KMS-11 (cell line): Measurements from ENCODE around the gene NOS1AP.

Source experiments
- H2AFZ ChIP-seq: fragments of 200-600 bp; sonication (generic); 2 replicates; pipeline ENCODE4 v1.6.1; 2016; ENCODE audit warnings: antibody characterized with exemption, mixed run types, low read depth
- H3K27ac ChIP-seq: fragments of 200-600 bp; sonication (generic); 2 replicates; pipeline ENCODE4 v1.6.1; 2016; ENCODE audit warnings: mild to moderate bottlenecking, mixed run types
- H3K27me3 ChIP-seq: fragments of 200-600 bp; sonication (generic); 2 replicates; pipeline ENCODE4 v1.6.1; 2017; ENCODE audit warnings: mild to moderate bottlenecking, low read depth, mixed run types, moderate library complexity; ENCODE audit not compliant: insufficient read depth
- H3K36me3 ChIP-seq: fragments of 200-600 bp; sonication (generic); 2 replicates; pipeline ENCODE4 v1.6.1; 2017; ENCODE audit warnings: mild to moderate bottlenecking, mixed run types; ENCODE audit not compliant: insufficient read depth
- H3K4me1 ChIP-seq: fragments of 200-600 bp; sonication (generic); 2 replicates; pipeline ENCODE4 v1.6.1; 2016; ENCODE audit warnings: mild to moderate bottlenecking, low read depth, mixed run types; ENCODE audit not compliant: poor library complexity, severe bottlenecking
- H3K4me2 ChIP-seq: fragments of 200-600 bp; sonication (generic); 2 replicates; pipeline ENCODE4 v1.7.0; 2016; ENCODE audit warnings: mild to moderate bottlenecking, mixed run types
- H3K4me3 ChIP-seq: fragments of 200-600 bp; sonication (generic); IDR thresholded peaks from 2 replicates; pipeline ENCODE4 v1.6.1; 2017; ENCODE audit warnings: low read depth, low read length, mixed read lengths; ENCODE audit not compliant: insufficient read depth
- H3K79me2 ChIP-seq: fragments of 200-600 bp; sonication (generic); 2 replicates; pipeline ENCODE4 v1.6.1; 2016; ENCODE audit warnings: low read depth, mixed run types; ENCODE audit not compliant: insufficient read depth
- H3K9ac ChIP-seq: fragments of 200-600 bp; sonication (generic); 2 replicates; pipeline ENCODE4 v1.6.1; 2016; ENCODE audit warnings: mild to moderate bottlenecking, mixed run types
- H4K20me1 ChIP-seq: fragments of 200-600 bp; sonication (generic); 2 replicates; pipeline ENCODE4 v1.6.1; 2016; ENCODE audit warnings: mild to moderate bottlenecking, mixed run types; ENCODE audit not compliant: insufficient read depth
- CTCF ChIP-seq: fragments of 200-600 bp; sonication (generic); conservative IDR thresholded peaks from 2 replicates; pipeline ENCODE4 v1.6.1; 2017; ENCODE audit warnings: low read depth, mild to moderate bottlenecking, antibody characterized with exemption, low read length, moderate library complexity, mixed read lengths

Gene NOS1AP

GRCh38 chr1:162252214-162252613 is 182.7 kb downstream of the NOS1AP start:
- no peak overlapping the region for H3K4me3 ChIP-seq
- H3K4me1 ChIP-seq: no peaks in the 10 kb centered on the region

GRCh38 chr1:162253790-162254189 is 184.3 kb downstream of the NOS1AP start:
- Histone ChIP-seq H3K27me3 (no peaks in the 10 kb centered on the region), H2AFZ (no peak overlapping the region)

More at GRCh38 chr1:162252214-162252613, 182.7 kb downstream of the NOS1AP start:
- no peak overlapping the region for H3K27ac ChIP-seq
- no peaks in the 10 kb centered on the region for H3K27me3 ChIP-seq
- H3K4me2 ChIP-seq: no peak overlapping the region
- no peaks in the 10 kb centered on the region for H3K36me3 ChIP-seq
- H4K20me1 ChIP-seq: no peaks in the 10 kb centered on the region
- no peaks in the 10 kb centered on the region for H3K79me2 ChIP-seq
- TF ChIP-seq CTCF: no peak
- H2AFZ ChIP-seq: no peak overlapping the region
- H3K9ac ChIP-seq: no peak overlapping the region

GRCh38 chr1:162256287-162256686 is 186.8 kb downstream of the NOS1AP start:
- Histone ChIP-seq H3K9ac (no peak overlapping the region), H3K4me3 (no peak overlapping the region), H3K79me2 (no peaks in the 10 kb centered on the region), H4K20me1 (no peaks in the 10 kb centered on the region), H3K4me1 (no peaks in the 10 kb centered on the region), H3K27me3 (no peaks in the 10 kb centered on the region), H2AFZ (no peak overlapping the region), H3K4me2 (no peak overlapping the region), H3K27ac (no peak overlapping the region), H3K36me3 (no peaks in the 10 kb centered on the region)
- TF ChIP-seq CTCF: no peak

More at GRCh38 chr1:162253790-162254189, 184.3 kb downstream of the NOS1AP start:
- no peak for TF ChIP-seq CTCF
- no peak overlapping the region for H3K27ac ChIP-seq
- no peaks in the 10 kb centered on the region for H3K36me3 ChIP-seq
- no peak overlapping the region for H3K9ac ChIP-seq
- no peaks in the 10 kb centered on the region for H3K4me1 ChIP-seq
- H4K20me1 ChIP-seq: no peaks in the 10 kb centered on the region
- no peak overlapping the region for H3K4me2 ChIP-seq
- no peaks in the 10 kb centered on the region for H3K79me2 ChIP-seq
- H3K4me3 ChIP-seq: no peak overlapping the region

- Histone ChIP-seq H3K36me3 (no peaks in the 10 kb centered on the region), H3K27me3 (no peaks in the 10 kb centered on the region), H3K4me2 (no peak overlapping the region), H2AFZ (no peak overlapping the region), H3K4me3 (no peak overlapping the region), H3K79me2 (no peaks in the 10 kb centered on the region), H3K9ac (no peak overlapping the region), H3K4me1 (no peaks in the 10 kb centered on the region), H3K27ac (no peak overlapping the region), H4K20me1 (no peaks in the 10 kb centered on the region)
- no peak for TF ChIP-seq CTCF
Observed at GRCh38 chr1:162258394-162258793, 188.9 kb downstream of the NOS1AP start.
